Stimulated activated CD8-positive, alpha-beta memory T cell treated with anti-CD3 and anti-CD28 coated beads, Interleukin-7, amount 100 ng/mL, for 4 hours (primary cell): Measurements from ENCODE around the gene TRPM1.

ENCODE experiments used
- DNase-seq, 2 donors: peaks; one replicate each; pipeline ENCODE4 v3.0.0-alpha.2; 2020; ENCODE audit warnings: low read depth in 2 of 2

TRPM1 gene

DNA sequence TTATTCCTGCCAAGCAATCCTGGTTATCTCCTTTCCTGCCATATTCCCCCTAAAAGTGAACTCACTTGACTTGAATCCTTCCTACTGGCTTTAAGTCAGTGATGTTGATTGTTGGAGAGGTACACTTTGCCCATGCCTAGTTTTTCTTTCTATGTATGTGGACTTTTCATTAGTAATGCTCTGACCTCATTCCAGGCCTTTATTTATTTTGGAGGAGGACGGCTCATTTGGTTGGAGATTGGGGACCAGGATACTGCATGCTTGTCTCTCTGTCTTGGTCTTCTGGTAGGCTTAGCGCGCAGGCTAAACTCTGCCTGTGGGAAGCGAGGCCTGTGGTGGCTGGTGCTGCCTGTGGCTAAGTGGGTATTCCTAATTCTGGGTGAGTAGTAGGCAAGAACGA lies 81.0 kb downstream of the TRPM1 start:
- no peak for DNase-seq

DNA sequence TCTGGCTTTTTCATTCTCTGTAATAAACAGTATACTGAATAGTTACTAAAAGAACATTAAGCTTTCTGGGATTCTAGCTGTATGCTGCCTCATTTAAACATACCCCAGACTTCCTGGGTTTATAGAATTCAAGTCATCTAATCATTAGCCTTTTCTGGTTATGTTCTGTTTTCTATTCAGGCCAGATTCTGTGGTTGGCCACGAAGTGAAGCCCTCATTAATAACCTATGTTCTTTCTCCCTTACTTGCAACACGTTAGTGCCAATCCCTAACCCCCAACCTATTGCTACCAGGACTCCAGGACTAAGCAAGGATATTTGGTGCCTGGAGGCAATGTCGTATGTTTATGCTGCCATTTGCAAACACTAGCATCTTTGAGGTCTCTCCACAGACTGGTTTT lies 81.5 kb downstream of the TRPM1 start:
- DNase-seq = no peak

DNA sequence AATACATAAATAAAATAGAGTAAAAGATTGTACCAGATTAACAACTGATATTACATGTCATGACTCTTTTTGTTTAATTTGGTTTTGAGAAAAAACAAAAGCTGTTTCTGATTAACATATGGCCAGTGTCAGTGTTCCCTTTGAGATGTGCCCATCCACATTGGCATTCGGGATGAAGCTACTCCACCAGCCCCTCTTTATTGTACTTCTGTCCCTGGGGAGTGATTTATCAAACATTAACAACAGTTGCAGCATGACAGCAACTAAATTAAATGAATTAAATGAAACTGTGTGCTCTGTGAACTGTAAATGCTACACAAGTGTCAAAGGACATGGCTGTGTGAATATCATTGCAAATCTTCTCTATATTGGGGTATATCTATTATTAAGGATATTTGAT lies 84.2 kb downstream of the TRPM1 start:
- no peak for DNase-seq

DNA sequence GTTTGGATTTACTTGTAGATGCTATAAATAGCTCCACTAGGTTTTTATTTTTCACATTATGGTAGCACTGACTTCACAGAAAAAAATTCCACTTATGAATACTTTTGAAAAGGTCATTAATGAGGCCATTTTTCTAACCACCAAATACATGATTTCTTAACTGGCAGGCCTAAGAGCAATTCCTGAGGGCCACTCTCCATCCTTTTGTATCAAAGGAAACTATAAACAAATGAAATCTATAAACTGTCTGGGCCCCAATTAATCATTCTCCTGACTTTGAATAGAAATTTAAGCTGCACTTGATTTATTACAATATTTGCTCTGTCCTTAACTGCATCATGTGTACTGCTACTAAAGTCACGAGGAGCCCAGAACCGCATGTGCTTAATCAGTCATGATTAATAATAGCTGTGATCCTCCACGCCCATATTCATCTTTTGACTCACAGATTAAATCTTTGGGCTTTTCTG lies 85.0 kb downstream of the TRPM1 start:
- no peak for DNase-seq

DNA sequence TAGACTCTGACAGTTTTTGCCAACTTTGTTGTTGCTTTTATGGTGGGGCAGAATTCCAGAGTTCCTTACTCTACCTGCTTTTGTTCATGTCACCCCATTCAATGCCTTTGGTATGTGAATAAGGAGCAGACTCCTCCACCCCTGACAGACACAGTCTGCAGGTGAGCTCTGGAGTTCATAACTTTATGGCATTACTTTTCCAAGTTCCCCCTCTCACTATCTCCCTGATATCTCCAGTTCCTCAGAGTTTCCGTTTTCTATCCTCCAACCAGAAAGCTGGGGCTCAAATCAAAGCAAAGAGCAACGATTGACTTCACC lies 87.0 kb downstream of the TRPM1 start:
- no peak for DNase-seq

DNA sequence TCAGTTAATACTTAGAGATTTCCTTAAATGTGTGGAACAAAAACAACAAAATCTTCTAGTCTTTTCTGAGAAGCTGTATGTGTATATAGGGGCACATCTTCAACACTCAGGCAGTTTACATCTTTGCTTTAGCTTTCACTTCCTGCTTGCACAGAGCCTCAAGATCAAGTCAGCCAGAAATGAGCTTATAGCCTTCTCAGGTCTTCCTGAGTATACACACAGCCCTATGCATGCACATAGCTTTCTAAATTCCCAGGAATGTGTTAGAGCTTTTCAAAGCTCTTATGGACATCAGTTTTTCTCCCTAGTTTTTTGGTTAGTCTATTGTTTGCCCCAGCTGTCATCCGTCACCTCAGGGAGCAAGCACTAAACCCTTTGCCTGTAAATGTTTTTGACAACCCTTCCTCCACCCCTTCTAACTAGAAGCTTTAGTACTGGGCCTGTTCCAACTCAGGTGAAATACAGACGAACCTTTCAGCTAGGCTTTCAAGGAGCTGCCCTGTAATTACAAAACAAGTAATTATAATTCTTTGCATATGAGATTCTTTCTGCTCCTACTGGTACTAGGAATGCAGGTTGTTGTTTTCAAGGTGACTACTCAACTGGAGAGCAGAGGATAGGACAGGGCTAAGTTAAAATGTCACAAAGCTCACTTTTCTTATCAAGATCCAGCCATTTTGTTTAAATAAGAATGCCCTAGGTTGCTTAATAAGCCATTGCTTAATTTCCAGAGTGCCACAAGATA lies 87.5 kb downstream of the TRPM1 start:
- no peak for DNase-seq

DNA sequence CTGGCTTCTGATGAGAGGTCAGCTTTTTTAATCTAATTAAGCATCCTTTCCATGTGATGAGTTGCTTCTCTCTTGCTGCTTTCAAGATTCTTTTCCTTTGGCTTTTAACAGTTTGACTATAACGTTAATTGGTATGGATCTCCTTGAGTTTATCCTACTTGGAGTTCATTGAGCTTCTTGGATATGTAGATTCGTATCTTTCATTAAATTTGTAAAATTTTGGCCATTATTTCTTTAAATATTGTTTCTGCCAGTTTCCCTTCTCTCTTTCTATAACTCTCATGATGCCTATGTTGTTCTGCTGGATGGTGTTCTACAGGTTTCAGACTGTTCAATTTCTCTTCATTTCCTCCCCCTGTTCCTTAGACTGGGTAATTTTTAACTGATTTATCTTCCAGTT lies 89.1 kb downstream of the TRPM1 start:
- DNase-seq = no peak

DNA sequence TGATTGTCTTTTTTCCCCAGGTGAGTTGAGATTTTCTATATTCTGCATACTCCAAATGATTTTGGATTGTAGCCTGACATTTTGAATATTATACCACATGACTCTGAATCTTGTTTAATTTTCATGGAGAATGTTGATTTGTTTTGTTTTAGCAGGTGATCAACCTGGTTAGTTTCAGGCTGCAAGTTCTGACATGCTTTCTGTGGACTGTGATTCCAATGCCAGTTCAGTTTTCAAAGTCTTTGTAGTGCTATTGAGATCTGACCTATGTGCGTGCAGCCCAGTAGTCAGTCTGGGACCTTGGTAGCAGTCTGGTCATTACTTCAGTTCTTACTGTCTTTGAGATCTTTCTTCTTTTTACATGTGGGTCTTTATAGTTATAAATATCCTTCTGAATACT lies 91.5 kb downstream of the TRPM1 start:
- no peak for DNase-seq

DNA sequence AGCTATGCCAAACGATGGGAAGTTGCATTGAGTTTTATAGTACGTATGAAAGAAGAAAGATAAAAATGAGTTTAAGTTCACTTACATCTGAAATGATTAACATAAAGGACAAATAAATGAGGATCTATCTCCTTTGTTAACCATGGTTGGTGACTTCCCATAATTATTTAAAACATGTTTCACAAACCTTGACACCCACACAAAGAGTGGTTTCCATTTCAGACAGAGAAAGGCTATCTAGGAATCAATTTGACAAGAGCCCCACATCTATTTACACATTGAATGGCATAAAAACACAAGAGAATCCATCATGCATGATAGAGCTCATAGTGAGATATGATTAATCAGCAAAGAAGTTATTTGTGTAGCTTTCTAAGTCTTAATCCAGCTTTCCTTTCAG lies 95.9 kb downstream of the TRPM1 start:
- no peak for DNase-seq

DNA sequence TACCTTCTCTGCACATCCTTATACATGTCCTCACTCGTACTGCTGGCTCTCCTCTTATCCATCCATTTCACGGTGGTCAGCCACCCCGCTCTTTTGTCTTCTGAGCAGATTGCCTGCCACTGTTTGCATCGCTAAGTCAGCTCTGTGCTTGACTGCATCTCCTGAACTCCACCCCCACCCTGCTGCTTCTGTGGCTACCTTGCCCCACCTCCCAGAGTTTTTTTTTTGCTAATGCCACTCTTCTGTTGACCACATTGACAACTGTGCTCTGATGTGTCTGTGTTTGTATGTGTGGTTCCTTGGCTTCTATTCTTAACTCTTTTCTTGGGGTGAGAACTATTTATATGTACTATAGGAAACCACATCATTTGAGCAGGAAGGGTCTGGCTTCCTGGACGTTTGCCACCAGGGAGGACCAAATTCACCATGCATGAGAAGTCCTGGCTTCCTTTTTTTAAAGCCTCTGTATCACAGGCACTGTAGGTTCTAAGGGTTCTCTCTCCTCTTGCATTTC lies 97.2 kb downstream of the TRPM1 start:
- DNase-seq = no peak

DNA sequence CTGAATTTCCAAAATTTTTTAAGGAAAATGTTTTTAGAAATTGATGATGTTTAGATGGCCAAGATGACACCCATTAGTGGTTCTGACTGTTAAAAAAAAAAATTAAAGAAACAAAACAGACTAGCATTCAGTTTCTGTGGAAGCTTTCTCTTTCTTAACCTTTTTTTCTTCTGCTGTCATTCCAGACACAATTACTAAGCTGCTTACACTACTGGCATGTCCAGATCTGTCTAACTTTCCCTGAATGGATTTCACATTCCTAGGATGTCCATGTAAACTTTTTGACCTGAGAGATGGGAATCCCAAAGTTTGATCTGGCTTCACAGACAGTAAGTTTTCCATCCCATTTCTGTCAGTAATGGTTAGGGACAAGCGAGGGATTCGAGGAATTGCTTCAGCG lies 99.8 kb downstream of the TRPM1 start:
- DNase-seq = no peak

DNA sequence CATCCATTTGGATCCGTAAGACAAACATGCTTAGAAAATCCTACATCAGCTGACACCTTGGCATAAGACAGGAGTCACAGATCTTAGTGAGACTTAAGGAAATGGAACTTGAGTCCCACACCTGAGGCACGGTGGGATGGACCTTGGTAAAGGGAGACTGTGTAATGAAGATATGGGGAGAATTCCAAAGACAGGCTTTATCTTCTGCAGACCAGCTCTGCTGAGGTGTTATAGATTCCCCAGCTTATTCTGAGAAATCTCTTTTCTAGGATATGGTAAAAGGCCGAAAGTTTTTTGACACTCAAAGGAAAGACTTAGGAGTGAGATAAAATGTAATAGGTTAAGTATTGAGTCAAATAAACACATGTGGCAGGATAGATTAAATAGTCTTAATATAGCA lies 101.8 kb downstream of the TRPM1 start:
- no peak for DNase-seq

DNA sequence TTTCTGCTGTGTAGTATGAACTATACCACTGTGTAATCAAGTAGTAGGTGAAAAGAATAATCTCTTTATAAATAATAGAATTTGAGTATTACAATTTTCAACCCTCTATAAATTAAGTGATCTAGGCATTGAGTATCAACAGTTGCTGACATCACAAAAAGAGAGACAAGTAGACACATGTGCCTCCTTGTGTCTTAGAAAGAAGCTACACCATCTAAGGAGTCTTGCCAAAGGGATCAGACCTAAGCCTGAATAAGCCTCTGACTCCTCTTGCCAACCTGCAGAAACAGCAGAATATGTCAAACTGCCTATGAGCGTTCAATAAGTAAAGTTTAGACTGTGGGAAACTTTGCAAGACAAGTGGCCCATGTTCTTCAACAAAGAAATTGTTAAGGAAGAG lies 104.3 kb downstream of the TRPM1 start:
- DNase-seq = no peak

DNA sequence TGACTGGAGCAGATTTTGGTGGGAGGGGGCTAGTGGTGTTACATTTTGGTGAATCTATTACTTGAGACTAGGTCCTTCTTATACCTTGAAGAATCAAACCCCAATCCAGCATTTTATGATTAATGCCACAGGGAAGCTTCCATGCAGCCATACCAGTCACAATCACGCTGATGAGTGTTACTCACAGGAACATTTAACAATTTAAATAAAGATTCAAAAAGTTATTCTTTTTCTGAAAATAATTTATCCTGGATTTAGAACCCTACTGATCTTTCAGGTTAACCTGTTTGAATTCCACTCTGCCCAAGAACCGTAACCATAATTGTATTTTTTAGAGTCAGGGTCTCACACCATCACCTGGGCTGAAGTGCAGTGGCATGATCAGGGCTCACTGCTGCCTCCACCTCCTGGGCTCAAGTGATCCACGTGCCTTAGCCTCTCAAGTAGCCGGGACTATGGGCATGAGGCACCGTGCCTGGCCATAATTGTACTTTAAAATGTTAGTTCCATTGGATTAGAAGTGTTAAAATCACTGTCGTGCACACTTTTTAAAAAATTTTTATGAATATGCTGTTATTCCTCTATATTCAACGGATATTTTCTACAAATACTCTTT lies 109.2 kb downstream of the TRPM1 start:
- no peak for DNase-seq

DNA sequence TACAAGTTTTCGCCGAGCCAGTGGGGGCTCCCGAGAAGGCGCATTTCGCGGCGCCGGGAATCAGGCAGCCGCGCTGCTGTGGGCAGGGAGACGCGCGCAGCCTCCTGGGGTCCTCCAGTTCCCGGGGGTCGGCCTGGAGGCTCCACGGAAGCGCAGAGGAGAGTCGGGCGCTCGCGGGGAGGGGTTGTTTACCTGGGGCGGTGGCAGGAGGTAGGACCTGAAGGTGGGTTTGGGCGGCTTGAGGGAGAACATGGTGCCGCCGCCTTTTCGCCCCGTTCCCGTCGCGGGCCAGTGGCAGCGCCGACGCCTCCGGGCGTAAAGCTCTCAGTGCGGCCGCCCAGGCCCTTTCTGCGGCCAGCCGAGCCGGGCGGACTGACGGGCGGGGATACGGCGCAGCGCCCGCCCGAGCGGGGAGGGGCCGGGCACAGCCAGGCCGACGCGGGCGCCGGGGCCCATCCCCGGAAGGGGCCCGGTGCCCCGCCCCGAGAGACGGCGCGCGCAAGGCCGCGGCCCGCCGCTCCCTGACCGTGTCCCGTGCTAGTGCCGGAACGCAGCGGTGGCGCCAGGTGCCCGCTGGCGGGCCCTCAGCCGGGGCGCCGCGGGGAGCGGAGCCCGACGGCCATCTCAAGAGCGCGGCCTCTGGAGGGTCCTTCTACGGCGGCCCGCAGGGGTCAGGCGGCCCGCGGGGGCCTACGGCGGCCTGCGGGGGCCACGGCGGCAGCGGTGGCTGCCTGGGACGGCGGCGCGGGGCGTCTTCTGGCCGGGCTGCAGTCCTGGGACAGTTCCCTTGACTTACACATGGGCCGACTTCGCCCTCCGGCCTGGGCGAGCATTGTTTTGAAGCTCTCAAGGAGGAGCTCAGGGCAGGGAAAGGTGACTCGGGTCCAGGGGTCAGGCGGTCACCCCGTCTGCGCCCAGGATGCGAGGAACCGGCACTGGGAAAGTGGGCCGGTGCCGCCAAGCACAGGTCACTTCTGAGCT lies 110.0 kb downstream of the TRPM1 start, which contains the start of gene MTMR10:
MTMR10 (minus strand) TSS at position 374 of the 981 bp plus-strand sequence; CDS start at position 252, 122 bp downstream.
- peak; percentile 13 to 70 for DNase-seq

DNA sequence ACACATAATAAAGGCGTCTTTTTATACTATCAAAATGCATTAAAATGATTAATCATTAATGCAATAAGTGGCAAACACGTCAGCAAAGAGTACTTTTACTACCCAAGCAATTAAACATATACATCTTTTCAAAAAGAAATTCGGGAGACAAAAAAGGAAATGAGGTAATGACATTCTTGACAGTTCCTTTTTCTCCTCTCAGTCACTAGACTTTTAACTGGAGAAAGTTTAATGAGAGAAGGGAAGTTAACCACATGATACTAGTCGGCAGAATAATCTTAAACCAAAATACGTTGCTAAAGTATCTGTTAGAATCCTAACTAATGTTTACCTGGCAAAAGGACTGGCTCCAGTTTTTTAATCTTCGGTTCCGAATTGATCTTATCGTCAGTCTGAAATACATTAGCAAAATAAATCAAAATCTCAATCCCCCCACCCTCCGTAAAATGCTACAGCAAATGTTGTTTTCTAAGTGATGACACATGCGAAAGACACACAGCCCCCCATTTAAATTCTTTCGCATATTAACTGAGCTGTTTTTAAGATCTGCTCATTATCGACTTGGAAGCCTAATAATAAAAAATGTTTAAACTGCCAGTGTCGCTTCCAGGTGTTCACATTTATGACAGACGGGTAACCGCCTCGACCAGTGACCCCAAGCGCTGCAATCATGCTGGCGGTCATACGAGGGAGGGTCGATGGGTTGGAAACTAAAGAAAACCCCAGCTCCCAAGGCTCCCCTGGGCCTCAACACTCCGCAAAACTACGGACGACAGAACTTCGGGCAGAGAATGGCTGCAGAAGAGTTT lies 110.9 kb downstream of the TRPM1 start:
- no peak for DNase-seq

DNA sequence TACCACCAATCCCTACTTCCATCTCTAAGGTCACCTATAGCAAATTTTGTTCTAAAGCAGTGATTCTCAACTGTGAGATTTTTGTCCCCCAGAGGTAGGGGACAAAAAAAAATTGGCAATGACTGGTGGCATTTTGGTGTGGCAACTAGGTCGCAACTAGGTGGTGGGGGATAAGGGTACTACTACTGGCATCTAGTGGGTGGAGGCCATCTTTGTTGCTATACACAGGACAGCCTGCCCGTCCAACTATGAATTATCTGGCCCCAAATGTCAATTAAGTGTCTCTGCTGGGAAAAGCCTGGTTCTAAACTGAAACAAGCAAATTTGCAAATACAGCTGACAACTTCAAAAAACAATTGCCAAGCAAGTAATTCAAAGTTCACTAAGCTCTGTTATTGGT lies 111.5 kb downstream of the TRPM1 start:
- no peak for DNase-seq

DNA sequence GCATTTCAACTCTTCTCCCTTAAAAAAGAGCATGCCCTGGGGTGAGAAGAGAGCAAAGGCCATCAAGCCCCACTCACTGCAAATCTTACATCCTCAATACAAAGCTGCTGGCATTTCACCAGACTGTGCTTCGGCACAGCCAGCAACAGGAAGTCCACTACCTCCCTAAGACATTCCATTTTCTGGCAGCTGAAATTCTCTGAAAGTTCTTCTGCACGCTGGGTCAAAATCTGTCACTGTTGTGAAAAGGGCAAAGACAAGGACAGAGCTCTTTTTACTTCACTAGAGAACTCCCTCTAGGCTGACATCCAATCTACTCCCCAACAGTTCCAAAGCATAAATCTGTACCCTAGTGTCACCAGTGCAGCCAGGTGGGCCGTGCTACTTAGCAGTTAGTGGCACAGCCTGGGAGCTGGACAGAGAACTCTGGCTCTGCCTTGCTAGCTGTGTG lies 116.4 kb downstream of the TRPM1 start:
- DNase-seq = no peak

DNA sequence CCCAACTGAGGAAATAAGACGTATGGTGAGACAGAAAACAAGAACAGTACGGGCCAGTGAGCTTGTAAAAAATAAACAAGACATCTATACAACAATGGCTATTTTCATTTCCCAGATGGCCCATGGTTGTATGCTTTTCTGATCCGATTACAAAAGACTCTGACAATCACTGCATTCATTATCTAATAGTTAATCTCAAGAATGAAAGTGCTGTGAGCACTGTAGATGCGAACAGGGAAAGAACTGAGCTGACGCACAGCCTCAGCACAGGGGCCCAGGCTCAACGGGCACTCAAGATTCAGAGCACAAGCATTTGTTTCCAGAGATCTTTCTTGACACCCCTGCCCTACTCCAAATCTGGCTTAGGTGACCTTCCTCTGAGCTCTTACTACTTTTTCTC lies 117.0 kb downstream of the TRPM1 start:
- DNase-seq = no peak

DNA sequence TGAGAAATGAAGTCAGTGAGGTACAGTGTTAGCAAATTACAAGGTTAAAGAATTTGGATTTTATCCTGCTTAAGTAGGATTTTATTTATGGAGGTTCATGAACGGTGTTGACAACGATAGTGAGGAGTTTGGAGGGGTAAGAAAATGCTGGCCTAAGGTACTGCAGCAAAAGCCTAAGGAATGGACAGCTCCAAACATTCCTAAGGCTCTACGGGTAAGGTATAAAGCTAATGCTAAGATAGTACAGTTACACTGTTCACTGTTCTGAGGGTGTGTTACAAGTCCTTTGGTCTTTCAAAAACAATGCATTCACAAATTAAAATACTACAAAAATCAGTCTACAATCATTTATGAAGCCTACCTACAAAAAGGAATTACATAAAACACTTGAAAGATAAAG lies 117.4 kb downstream of the TRPM1 start:
- DNase-seq = no peak

DNA sequence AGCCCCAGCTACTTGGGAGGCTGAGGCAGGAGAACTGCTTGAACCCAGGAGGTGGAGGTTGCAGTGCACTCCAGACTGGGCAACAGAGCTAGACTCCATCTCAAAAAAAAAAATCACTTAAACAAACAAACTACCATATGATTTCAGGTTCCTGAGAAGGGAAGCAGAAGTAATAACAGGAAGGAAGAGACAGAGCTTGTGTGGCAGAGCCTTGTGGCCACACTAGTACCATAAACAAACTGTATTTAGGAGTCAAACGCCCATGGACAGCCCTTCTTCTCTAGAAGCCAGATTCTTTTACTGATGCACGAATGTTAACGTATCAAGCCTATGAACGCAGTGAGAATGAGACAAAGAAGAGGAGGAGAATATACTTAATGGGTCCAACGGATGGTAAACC lies 122.1 kb downstream of the TRPM1 start:
- DNase-seq = no peak
